SK-N-MC (cell line): ENCODE results near the gene B3GNT3.

ENCODE experiments used
- DNase-seq: peaks from one replicate; pipeline ENCODE4 v3.0.0-alpha.2; 2011; ENCODE audit warnings: low read depth, low spot score
- H3K27ac ChIP-seq: fragments of 200-600 bp; sonication (generic); 2 replicates; pipeline ENCODE4 v1.5.1; 2016; ENCODE audit warnings: mixed run types
- H3K36me3 ChIP-seq: fragments of 200-600 bp; sonication (generic); 2 replicates; pipeline ENCODE4 v1.6.1; 2017; ENCODE audit warnings: antibody characterized with exemption, low read length, mixed read lengths; ENCODE audit not compliant: insufficient read depth
- H3K4me3 ChIP-seq: fragments of 200-600 bp; sonication (generic); 2 replicates; pipeline ENCODE4 v1.5.1; 2016
- H3K9ac ChIP-seq: fragments of 200-600 bp; sonication (generic); 2 replicates; pipeline ENCODE4 v1.8.0; 2017; ENCODE audit warnings: mixed run types, mixed read lengths; ENCODE audit not compliant: insufficient read length
- H3K9me3 ChIP-seq: fragments of 200-600 bp; sonication (generic); 2 replicates; pipeline ENCODE4 v1.6.1; 2017; ENCODE audit warnings: low read depth, mild to moderate bottlenecking, antibody characterized with exemption, low read length, moderate library complexity, mixed read lengths
- EZH2 ChIP-seq: fragments of 200-600 bp; sonication (generic); IDR thresholded peaks from one replicate; pipeline ENCODE4 v1.6.1; 2017; ENCODE audit warnings: antibody characterized with exemption
- FOXP2 ChIP-seq: optimal IDR thresholded peaks from 2 replicates; pipeline ENCODE3; 2011; ENCODE audit warnings: mild to moderate bottlenecking, moderate library complexity; ENCODE audit not compliant: insufficient read depth; ENCODE audit errors: extremely low read length, control extremely low read depth
- POLR2AphosphoS5 ChIP-seq: IDR thresholded peaks from 2 replicates; pipeline ENCODE4 v1.6.1; 2012; ENCODE audit warnings: mild to moderate bottlenecking, low read depth, low read length, borderline replicate concordance

B3GNT3 gene

GRCh38 chr19:17821190-17821589 lies 26.3 kb downstream of the B3GNT3 start, which contains the start of gene INSL3:
INSL3 (minus strand) TSS chr19:17821519; CDS start chr19:17821506, 13 bp downstream.
- no peak for DNase-seq
- Histone ChIP-seq H3K9me3 (no peaks in the 10 kb centered on the region), H3K9ac (no peak within 1 kb of the TSS), H3K4me3 (no peak within 1 kb of the TSS), H3K27ac (no peak within 1 kb of the TSS), H3K36me3 (no peaks in the 10 kb centered on the region)
- TF ChIP-seq FOXP2 (no peak), EZH2 (no peak), POLR2AphosphoS5 (no peak)

GRCh38 chr19:17824339-17824738 lies 29.4 kb downstream of the B3GNT3 start:
- no peak for DNase-seq
- no peak overlapping the region for H3K9ac ChIP-seq
- no peak overlapping the region for H3K27ac ChIP-seq
- no peak overlapping the region for H3K4me3 ChIP-seq
- no peaks in the 10 kb centered on the region for H3K36me3 ChIP-seq
- TF ChIP-seq POLR2AphosphoS5 (no peak), EZH2 (no peak), FOXP2 (no peak)
- no peaks in the 10 kb centered on the region for H3K9me3 ChIP-seq

GRCh38 chr19:17826508-17827056 lies 31.6 kb downstream of the B3GNT3 start:
- no peak overlapping the region for H3K9ac ChIP-seq
- H3K27ac ChIP-seq = no peak overlapping the region
- H3K9me3 ChIP-seq = no peaks in the 10 kb centered on the region
- H3K36me3 ChIP-seq = no peaks in the 10 kb centered on the region
- TF ChIP-seq FOXP2 (no peak), EZH2 (no peak)
- H3K4me3 ChIP-seq = no peak overlapping the region
- DNase-seq = no peak

- TF ChIP-seq EZH2 (no peak), FOXP2 (no peak), POLR2AphosphoS5 (no peak)
- DNase-seq = no peak
- Histone ChIP-seq H3K36me3 (no peaks in the 10 kb centered on the region), H3K4me3 (no peak overlapping the region), H3K9me3 (no peaks in the 10 kb centered on the region), H3K9ac (no peak overlapping the region), H3K27ac (no peak overlapping the region)
Observed at GRCh38 chr19:17829855-17830566, 35.1 kb downstream of the B3GNT3 start.

- no peak overlapping the region for H3K27ac ChIP-seq
- no peaks in the 10 kb centered on the region for H3K9me3 ChIP-seq
- no peak overlapping the region for H3K9ac ChIP-seq
- no peaks in the 10 kb centered on the region for H3K36me3 ChIP-seq
- no peak for DNase-seq
- TF ChIP-seq FOXP2 (no peak), POLR2AphosphoS5 (no peak)
- H3K4me3 ChIP-seq = no peak overlapping the region
Observed at GRCh38 chr19:17830567-17831418, 35.9 kb downstream of the B3GNT3 start.

- DNase-seq = no peak
- H3K36me3 ChIP-seq = no peaks in the 10 kb centered on the region
- H3K4me3 ChIP-seq = no peak overlapping the region
- H3K9ac ChIP-seq = no peak overlapping the region
- TF ChIP-seq POLR2AphosphoS5 (no peak), EZH2 (no peak), FOXP2 (no peak)
- H3K9me3 ChIP-seq = no peaks in the 10 kb centered on the region
- no peak overlapping the region for H3K27ac ChIP-seq
Observed at GRCh38 chr19:17831419-17831888, 36.5 kb downstream of the B3GNT3 start.

GRCh38 chr19:17832443-17833208 lies 37.7 kb downstream of the B3GNT3 start:
- no peak for TF ChIP-seq EZH2
- TF ChIP-seq POLR2AphosphoS5 = no peak
- no peak for TF ChIP-seq FOXP2
- Histone ChIP-seq H3K4me3 (no peak overlapping the region), H3K9ac (no peak overlapping the region), H3K36me3 (no peaks in the 10 kb centered on the region), H3K9me3 (no peaks in the 10 kb centered on the region), H3K27ac (no peak overlapping the region)
- no peak for DNase-seq
